ENCODE data around the gene LCTL. TPM values are rescaled to one million over a fixed set of nuclear protein-coding genes. Genes with fewer than 3 reads are reported as not detected.

Gene LCTL
- total and polyA plus RNA-seq, 2 of the 8 experiments (the other 6 are each of a cell fraction or from before 2014, with no cell fraction given): 5.5 to 6.2 TPM

DNA sequence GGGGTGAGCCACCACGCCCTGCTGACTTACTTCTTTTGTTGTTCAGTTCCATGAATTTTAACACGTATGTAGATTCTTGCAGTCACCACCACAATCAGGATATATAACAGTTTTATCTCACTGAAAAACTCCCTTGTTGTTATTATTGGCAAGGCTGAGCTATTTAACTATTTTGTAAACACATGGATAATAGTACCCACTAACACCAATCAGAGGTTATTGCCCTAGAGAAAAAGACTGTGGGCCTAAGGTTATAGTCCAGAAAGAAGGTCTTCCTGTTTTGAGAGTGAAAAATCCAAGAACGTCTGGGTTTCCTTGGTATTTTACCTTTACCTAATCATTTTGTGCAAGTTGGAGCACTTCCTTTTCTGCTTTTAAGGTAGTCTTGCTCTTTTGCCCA lies 51.2 kb downstream of the LCTL start:
- H2BK5ac ChIP-seq (ENCODE audit: low read depth, low read length): no peak overlapping the region
- no peak overlapping the region for H4K91ac ChIP-seq (replicated peaks; ENCODE audit: insufficient read length, low read length)
- no peak overlapping the region for H2BK15ac ChIP-seq (ENCODE audit: low read length)
- 0 out of 2 replicates have a peak overlapping the region, but pooled peaks have one; percentile 14 for H2AK5ac ChIP-seq (ENCODE audit: low read depth, low read length)
- FAIRE-seq (no peak), DNase-seq (ENCODE audit: low read depth in 1 of 2, low spot score in 2 of 2) (no peak)
- ChIA-PET POLR2A (ENCODE audit: partially characterized antibody) (interaction anchor here (1.7 to 4.5 kb wide), 2 partner anchors 10 to 13 kb away, joined by 6 to 52 read pairs; partner anchors contain the start of genes RPL4 and ZWILCH), CTCF (ENCODE audit: partially characterized antibody) (interaction anchor here (0.6 to 1.4 kb wide), 3 partner anchors 13 to 1251 kb away, joined by 3 read pairs; no protein-coding TSS in a partner anchor)
- no peak overlapping the region for H2AFZ ChIP-seq (ENCODE audit: low read length)
- TF ChIP-seq USF2 (IDR thresholded peaks at IDR 0.05; ENCODE audit: low read length) (no peak), HDAC2 (IDR thresholded peaks at IDR 0.05; ENCODE audit: borderline replicate concordance in 1 of 2, low read depth in 2 of 2, low read length in 2 of 2) (no peak), TAF1 (IDR thresholded peaks at IDR 0.05; ENCODE audit: low read depth, low read length) (no peak), TEAD4 (IDR thresholded peaks at IDR 0.05; ENCODE audit: low read depth, low read length) (no peak), MAFK (IDR thresholded peaks at IDR 0.05; ENCODE audit: low read depth, low read length) (no peak), YY1 (IDR thresholded peaks at IDR 0.05; ENCODE audit: low read depth, low read length) (no peak), CHD2 (IDR thresholded peaks at IDR 0.05; ENCODE audit: low read length) (no peak), RAD21 (IDR thresholded peaks at IDR 0.05 in 1 of 2, conservative IDR thresholded peaks at IDR 0.05 in 1 of 2; ENCODE audit: low read depth in 2 of 2, low read length in 2 of 2) (no peak), RBBP5 (IDR thresholded peaks at IDR 0.05; ENCODE audit: borderline replicate concordance, low read depth, low read length) (no peak)
- H4K20me1 ChIP-seq (replicated peaks in 1 of 2; ENCODE audit: control insufficient read depth in 1 of 2, insufficient read depth in 2 of 2, low read length in 2 of 2): peaks cover 0 to 2% of the 10 kb centered on the region in 2 experiments
- no peak overlapping the region for H2BK20ac ChIP-seq (ENCODE audit: low read length)
- 92% methylated on average over 3 of the region's 3 CpGs; no CpG with 5 or more reads in 1 of the 2 experiments for WGBS, 2 experiments (ENCODE audit: extremely low coverage in 1 of 2, insufficient coverage in 1 of 2, insufficient read length in 1 of 2, insufficient replicate concordance in 2 of 2, low coverage in 1 of 2, low lambda C conversion rate in 2 of 2, missing lambda C conversion rate in 1 of 2)
- H4K5ac ChIP-seq (ENCODE audit: insufficient read length, low read depth, low read length): no peak overlapping the region
- no peaks in the 10 kb centered on the region for H3K79me1 ChIP-seq (ENCODE audit: low read depth, low read length)
- no peak overlapping the region for H2BK12ac ChIP-seq (ENCODE audit: low read depth, low read length)
- no peaks in the 10 kb centered on the region for H3K4me1 ChIP-seq (replicated peaks in 1 of 4; ENCODE audit: control insufficient read depth in 3 of 4, insufficient read depth in 4 of 4, low read length in 3 of 4)
- H3K9ac ChIP-seq (replicated peaks in 1 of 4; ENCODE audit: extremely low read depth in 1 of 4, low read depth in 3 of 4, low read length in 3 of 4): no peak overlapping the region
- no peak overlapping the region for H3K4ac ChIP-seq (replicated peaks; ENCODE audit: insufficient read length, low read depth, low read length)
- H3K23ac ChIP-seq (ENCODE audit: insufficient read length): no peak overlapping the region
- no peak overlapping the region for H4K8ac ChIP-seq (ENCODE audit: extremely low read depth, insufficient read depth, low read length)
- no peak overlapping the region for H3K14ac ChIP-seq (ENCODE audit: insufficient read length)
- no peaks in the 10 kb centered on the region for H3K23me2 ChIP-seq (ENCODE audit: low read depth, low read length)
- no peak overlapping the region for H3K4me3 ChIP-seq (ENCODE audit: extremely low read depth in 1 of 4, insufficient read depth in 2 of 4, low read depth in 3 of 4, low read length in 4 of 4)
- no peak overlapping the region for H3K56ac ChIP-seq (replicated peaks; ENCODE audit: insufficient read length, low read depth, low read length)
- no peak overlapping the region for H3K4me2 ChIP-seq (ENCODE audit: insufficient read depth in 1 of 2, low read depth in 2 of 2, low read length in 2 of 2)
- no peaks in the 10 kb centered on the region for H3K27me3 ChIP-seq (replicated peaks in 1 of 4; ENCODE audit: control insufficient read depth in 3 of 4, extremely low read depth in 1 of 4, insufficient read depth in 3 of 4, low read length in 3 of 4)
- no peaks in the 10 kb centered on the region for H3K9me3 ChIP-seq (ENCODE audit: insufficient read depth in 2 of 2, low read depth in 1 of 2, low read length in 1 of 2)
- no peak overlapping the region for H2BK120ac ChIP-seq (replicated peaks; ENCODE audit: low read depth, low read length)
- H3K79me2 ChIP-seq (ENCODE audit: control insufficient read depth in 1 of 2, insufficient read depth in 2 of 2, low read length in 2 of 2): no peaks in the 10 kb centered on the region
- H3K27ac ChIP-seq (ENCODE audit: low read depth, low read length): no peak overlapping the region
- H3K18ac ChIP-seq (ENCODE audit: extremely low read depth, low read length): no peak overlapping the region
- peaks cover 3 to 45% (median 21%) of the 10 kb centered on the region in 4 experiments for H3K36me3 ChIP-seq (ENCODE audit: control insufficient read depth in 2 of 4, insufficient read depth in 4 of 4, low read length in 3 of 4)

All from H1 (cell line).